GM12878 (cell line): ENCODE measurements around the gene IFT52. TPM values are rescaled to one million over a fixed set of nuclear protein-coding genes. Genes with fewer than 3 reads are reported as not detected.

Source experiments
- CBX3 ChIP-seq: fragments of 200-600 bp; sonication (generic); IDR thresholded peaks from 2 replicates; pipeline ENCODE4 v1.6.1; 2016; ENCODE audit warnings: low read depth, borderline replicate concordance
- CBX5 ChIP-seq: sonication (generic); IDR thresholded peaks from 2 replicates; pipeline ENCODE4 v1.6.1; 2016; ENCODE audit warnings: low read depth, moderate library complexity, mild to moderate bottlenecking, inconsistent platforms
- CHD1 ChIP-seq: IDR thresholded peaks from 2 replicates; pipeline ENCODE4 v1.6.1; 2012; ENCODE audit warnings: low read depth, low read length, improper control_type of control experiment
- FOS ChIP-seq: IDR thresholded peaks from 3 replicates; pipeline ENCODE4 v1.6.1; 2011; ENCODE audit warnings: borderline replicate concordance; ENCODE audit not compliant: insufficient read length; ENCODE audit errors: extremely low read depth
- FOXK2 ChIP-seq: fragments of 450-650 bp; IDR thresholded peaks from 2 replicates; pipeline ENCODE4 v1.6.1; 2017; ENCODE audit warnings: mild to moderate bottlenecking, moderate library complexity
- HCFC1 ChIP-seq: fragments of 150-350 bp; IDR thresholded peaks from 2 replicates; pipeline ENCODE4 v1.6.1; 2014; ENCODE audit warnings: low read length
- JUNB ChIP-seq: IDR thresholded peaks from 2 replicates; pipeline ENCODE4 v1.6.1; 2016; ENCODE audit warnings: antibody characterized with exemption, mild to moderate bottlenecking
- MEF2A ChIP-seq: IDR thresholded peaks from 2 replicates; pipeline ENCODE4 v1.6.1; 2011; ENCODE audit warnings: low read depth, mild to moderate bottlenecking, low read length, moderate library complexity; ENCODE audit not compliant: insufficient read depth
- NFYA ChIP-seq: IDR thresholded peaks from 2 replicates; pipeline ENCODE4 v1.6.1; 2011; ENCODE audit warnings: low read depth, mild to moderate bottlenecking, low read length, improper control_type of control experiment, borderline replicate concordance
- NR2C1 ChIP-seq: fragments of 450-650 bp; IDR thresholded peaks from 2 replicates; pipeline ENCODE4 v1.6.1; 2017; ENCODE audit warnings: antibody characterized with exemption, mild to moderate bottlenecking, moderate library complexity
- PML ChIP-seq: IDR thresholded peaks from 2 replicates; pipeline ENCODE4 v1.6.1; 2012; ENCODE audit warnings: low read length, inconsistent platforms
- POLR2AphosphoS2 ChIP-seq: IDR thresholded peaks from 2 replicates; pipeline ENCODE4 v1.6.1; 2011; ENCODE audit warnings: low read depth, mild to moderate bottlenecking, low read length, improper control_type of control experiment, moderate library complexity
- SMC3 ChIP-seq: IDR thresholded peaks from 2 replicates; pipeline ENCODE4 v1.6.1; 2011; ENCODE audit warnings: low read length, improper control_type of control experiment, borderline replicate concordance
- YBX1 ChIP-seq: fragments of 450-650 bp; IDR thresholded peaks from 2 replicates; pipeline ENCODE4 v1.6.1; 2016; ENCODE audit warnings: antibody characterized with exemption
- YY1 ChIP-seq: IDR thresholded peaks from 2 replicates; pipeline ENCODE4 v1.6.1; 2011; ENCODE audit warnings: low read depth, mild to moderate bottlenecking, low read length
- ZNF24 ChIP-seq: fragments of 450-650 bp; IDR thresholded peaks from 2 replicates; pipeline ENCODE4 v1.6.1; 2017; ENCODE audit warnings: antibody characterized with exemption, mild to moderate bottlenecking
- polyA plus RNA-seq, 11 experiments: library from polyadenylated mRNA; depleted of rRNA in 4 of 11; unstranded in 6 of 11; stranded (reverse) in 5 of 11; fragments of >200 nt; fragmentation: Nextera tagmentation in 4 of 11; fragmentation: Illumina TruSeq in 1 of 11; extraction: Ambion mirVana in 4 of 11; extraction: Trizol in 1 of 11; gene quantifications; 1 replicate in 1 of 11; 2 replicates in 10 of 11; pipeline versions ENCODE4 v1.2.1 to v1.2.3, GENCODE V29; 2011 to 2016; ENCODE audit warnings: inconsistent platforms in 2 of 11, missing spikeins in 2 of 11, low read depth in 1 of 11
- total RNA-seq, 4 experiments: library from RNA; depleted of rRNA in 3 of 4; stranded (reverse); fragments of >200 nt in 3 of 4; fragmentation: Illumina TruSeq in 1 of 4; extraction: Trizol in 1 of 4; gene quantifications; 2 replicates each; pipeline versions ENCODE4 v1.2.1 to v1.2.3, GENCODE V29; 2013 to 2021
- TF ChIP-seq, protein P1 (sequence below): fragments of 450-650 bp; IDR thresholded peaks from 2 replicates; pipeline ENCODE4 v1.6.1; 2017; ENCODE audit warnings: mild to moderate bottlenecking, moderate library complexity
- TF ChIP-seq, protein P2 (sequence below): fragments of 450-650 bp; formaldehyde crosslinking; IDR thresholded peaks from 2 replicates; pipeline ENCODE4 v1.4.0; 2022; ENCODE audit warnings: mild to moderate bottlenecking, moderate library complexity
- TF ChIP-seq, protein P3 (sequence below): fragments of 450-650 bp; IDR thresholded peaks from 2 replicates; pipeline ENCODE4 v1.6.1; 2017; ENCODE audit warnings: antibody characterized with exemption, mild to moderate bottlenecking, moderate library complexity

IFT52 gene
- total and polyA plus RNA-seq, 10 of the 15 experiments (the other 5 are each of a cell fraction or from before 2014, with no cell fraction given), result 18.1 to 30.5 (median 26.0) TPM

DNA sequence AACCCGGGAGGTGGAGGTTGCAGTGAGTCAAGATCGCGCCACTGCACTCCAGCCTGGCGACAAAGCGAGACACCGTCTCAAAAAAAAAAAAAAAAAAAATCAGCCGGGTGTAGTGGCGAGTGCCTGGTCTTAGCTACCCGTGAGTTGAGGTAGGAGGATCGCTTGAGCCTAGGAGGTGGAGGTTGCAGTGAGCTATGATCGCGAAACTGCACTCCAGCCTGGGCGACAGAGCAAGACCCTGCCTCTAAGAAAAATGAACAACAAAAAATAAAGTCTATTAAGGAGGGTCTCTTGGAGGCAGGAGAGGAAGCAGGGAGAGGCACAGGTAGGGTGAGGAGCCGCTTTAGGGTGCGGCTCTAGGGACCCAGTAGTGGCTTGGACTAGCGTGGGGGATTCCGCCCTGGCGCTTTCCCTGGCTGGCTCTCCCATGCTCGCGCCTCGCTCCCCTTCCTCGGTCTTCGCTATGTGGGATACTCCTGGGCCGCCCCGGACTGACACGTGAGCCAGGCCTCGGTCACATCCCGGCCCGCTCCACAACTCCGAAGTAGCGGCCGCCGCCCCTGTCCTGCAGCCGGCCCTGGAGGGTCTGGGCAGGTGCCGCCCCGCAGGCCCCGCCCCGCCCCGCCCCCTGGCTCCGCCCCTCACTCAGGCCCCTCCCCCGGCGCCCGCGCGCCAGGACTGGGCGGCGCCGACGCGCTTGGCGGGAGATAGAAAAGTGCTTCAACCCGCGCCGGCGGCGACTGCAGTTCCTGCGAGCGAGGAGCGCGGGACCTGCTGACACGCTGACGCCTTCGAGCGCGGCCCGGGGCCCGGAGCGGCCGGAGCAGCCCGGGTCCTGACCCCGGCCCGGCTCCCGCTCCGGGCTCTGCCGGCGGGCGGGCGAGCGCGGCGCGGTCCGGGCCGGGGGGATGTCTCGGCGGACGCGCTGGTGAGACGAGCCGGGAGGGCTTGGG, 75.9 kb downstream of the IFT52 start, which contains the start of gene MYBL2 (continued):
- TF ChIP-seq, protein P1, sequence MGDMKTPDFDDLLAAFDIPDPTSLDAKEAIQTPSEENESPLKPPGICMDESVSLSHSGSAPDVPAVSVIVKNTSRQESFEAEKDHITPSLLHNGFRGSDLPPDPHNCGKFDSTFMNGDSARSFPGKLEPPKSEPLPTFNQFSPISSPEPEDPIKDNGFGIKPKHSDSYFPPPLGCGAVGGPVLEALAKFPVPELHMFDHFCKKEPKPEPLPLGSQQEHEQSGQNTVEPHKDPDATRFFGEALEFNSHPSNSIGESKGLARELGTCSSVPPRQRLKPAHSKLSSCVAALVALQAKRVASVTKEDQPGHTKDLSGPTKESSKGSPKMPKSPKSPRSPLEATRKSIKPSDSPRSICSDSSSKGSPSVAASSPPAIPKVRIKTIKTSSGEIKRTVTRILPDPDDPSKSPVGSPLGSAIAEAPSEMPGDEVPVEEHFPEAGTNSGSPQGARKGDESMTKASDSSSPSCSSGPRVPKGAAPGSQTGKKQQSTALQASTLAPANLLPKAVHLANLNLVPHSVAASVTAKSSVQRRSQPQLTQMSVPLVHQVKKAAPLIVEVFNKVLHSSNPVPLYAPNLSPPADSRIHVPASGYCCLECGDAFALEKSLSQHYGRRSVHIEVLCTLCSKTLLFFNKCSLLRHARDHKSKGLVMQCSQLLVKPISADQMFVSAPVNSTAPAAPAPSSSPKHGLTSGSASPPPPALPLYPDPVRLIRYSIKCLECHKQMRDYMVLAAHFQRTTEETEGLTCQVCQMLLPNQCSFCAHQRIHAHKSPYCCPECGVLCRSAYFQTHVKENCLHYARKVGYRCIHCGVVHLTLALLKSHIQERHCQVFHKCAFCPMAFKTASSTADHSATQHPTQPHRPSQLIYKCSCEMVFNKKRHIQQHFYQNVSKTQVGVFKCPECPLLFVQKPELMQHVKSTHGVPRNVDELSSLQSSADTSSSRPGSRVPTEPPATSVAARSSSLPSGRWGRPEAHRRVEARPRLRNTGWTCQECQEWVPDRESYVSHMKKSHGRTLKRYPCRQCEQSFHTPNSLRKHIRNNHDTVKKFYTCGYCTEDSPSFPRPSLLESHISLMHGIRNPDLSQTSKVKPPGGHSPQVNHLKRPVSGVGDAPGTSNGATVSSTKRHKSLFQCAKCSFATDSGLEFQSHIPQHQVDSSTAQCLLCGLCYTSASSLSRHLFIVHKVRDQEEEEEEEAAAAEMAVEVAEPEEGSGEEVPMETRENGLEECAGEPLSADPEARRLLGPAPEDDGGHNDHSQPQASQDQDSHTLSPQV, result no peak
- no peak for TF ChIP-seq CBX3
- TF ChIP-seq, protein P2, sequence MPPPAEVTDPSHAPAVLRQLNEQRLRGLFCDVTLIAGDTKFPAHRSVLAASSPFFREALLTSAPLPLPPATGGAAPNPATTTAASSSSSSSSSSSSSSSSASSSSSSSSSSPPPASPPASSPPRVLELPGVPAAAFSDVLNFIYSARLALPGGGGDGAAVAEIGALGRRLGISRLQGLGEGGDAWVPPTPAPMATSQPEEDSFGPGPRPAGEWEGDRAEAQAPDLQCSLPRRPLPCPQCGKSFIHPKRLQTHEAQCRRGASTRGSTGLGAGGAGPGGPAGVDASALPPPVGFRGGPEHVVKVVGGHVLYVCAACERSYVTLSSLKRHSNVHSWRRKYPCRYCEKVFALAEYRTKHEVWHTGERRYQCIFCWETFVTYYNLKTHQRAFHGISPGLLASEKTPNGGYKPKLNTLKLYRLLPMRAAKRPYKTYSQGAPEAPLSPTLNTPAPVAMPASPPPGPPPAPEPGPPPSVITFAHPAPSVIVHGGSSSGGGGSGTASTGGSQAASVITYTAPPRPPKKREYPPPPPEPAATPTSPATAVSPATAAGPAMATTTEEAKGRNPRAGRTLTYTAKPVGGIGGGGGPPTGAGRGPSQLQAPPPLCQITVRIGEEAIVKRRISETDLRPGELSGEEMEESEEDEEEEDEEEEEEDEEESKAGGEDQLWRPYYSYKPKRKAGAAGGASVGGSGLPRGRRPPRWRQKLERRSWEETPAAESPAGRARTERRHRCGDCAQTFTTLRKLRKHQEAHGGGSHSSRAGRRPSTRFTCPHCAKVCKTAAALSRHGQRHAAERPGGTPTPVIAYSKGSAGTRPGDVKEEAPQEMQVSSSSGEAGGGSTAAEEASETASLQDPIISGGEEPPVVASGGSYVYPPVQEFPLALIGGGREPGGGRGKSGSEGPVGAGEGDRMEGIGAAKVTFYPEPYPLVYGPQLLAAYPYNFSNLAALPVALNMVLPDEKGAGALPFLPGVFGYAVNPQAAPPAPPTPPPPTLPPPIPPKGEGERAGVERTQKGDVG (CRISPR knock-in tag), result no peak
- TF ChIP-seq PML, result no peak
- TF ChIP-seq YY1, result peak; percentile 22; the same call in 1 of the 2 replicates
- no peak for TF ChIP-seq NR2C1
- no peak for TF ChIP-seq CBX5
- TF ChIP-seq ZNF24, result no peak
- TF ChIP-seq FOS, result no peak
- TF ChIP-seq JUNB, result no peak
- TF ChIP-seq MEF2A, result no peak
- no peak for TF ChIP-seq POLR2AphosphoS2
- TF ChIP-seq SMC3, result no peak
- TF ChIP-seq CHD1, result no peak
- no peak for TF ChIP-seq NFYA
- no peak for TF ChIP-seq FOXK2
- TF ChIP-seq HCFC1, result no peak
- TF ChIP-seq, protein P3, sequence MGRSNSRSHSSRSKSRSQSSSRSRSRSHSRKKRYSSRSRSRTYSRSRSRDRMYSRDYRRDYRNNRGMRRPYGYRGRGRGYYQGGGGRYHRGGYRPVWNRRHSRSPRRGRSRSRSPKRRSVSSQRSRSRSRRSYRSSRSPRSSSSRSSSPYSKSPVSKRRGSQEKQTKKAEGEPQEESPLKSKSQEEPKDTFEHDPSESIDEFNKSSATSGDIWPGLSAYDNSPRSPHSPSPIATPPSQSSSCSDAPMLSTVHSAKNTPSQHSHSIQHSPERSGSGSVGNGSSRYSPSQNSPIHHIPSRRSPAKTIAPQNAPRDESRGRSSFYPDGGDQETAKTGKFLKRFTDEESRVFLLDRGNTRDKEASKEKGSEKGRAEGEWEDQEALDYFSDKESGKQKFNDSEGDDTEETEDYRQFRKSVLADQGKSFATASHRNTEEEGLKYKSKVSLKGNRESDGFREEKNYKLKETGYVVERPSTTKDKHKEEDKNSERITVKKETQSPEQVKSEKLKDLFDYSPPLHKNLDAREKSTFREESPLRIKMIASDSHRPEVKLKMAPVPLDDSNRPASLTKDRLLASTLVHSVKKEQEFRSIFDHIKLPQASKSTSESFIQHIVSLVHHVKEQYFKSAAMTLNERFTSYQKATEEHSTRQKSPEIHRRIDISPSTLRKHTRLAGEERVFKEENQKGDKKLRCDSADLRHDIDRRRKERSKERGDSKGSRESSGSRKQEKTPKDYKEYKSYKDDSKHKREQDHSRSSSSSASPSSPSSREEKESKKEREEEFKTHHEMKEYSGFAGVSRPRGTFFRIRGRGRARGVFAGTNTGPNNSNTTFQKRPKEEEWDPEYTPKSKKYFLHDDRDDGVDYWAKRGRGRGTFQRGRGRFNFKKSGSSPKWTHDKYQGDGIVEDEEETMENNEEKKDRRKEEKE, result no peak
- no peak for TF ChIP-seq YBX1
